SHP77 (cell line): Measurements from ENCODE around the gene COX10.
"Not testable (repeated sequence)": the region's sequence is repeated elsewhere in the genome, so short reads cannot be mapped to it uniquely, and the experiment has no call there.

Source experiments
- DNase-seq, 2 experiments: peaks; one replicate each; lab custom pipeline; 2025; lab: John Stamatoyannopoulos, UW

COX10 gene

DNA sequence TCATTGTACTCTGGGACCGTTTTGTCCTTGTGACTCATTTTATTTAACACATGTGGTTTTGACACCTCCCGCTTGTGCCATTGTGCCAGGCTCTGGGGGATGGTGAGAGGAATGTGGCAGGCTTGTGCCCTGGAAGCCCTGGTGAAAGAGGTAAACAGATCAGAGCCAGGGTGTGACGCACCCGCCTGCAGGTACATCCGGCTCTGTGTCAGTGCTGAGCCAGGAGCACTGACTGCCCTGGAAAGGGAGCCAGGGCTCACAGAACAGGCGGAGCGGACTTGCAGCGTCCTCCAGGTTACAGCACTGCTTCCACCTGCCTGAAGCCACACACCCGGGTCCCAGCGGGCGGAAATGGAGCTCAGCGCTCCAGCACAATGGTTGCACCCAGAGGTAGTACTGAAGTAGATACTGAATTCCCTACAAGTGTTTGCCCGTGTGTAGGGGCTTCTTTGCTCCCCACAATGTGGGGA, 136.7 kb downstream of the COX10 start:
- no peak for DNase-seq

DNA sequence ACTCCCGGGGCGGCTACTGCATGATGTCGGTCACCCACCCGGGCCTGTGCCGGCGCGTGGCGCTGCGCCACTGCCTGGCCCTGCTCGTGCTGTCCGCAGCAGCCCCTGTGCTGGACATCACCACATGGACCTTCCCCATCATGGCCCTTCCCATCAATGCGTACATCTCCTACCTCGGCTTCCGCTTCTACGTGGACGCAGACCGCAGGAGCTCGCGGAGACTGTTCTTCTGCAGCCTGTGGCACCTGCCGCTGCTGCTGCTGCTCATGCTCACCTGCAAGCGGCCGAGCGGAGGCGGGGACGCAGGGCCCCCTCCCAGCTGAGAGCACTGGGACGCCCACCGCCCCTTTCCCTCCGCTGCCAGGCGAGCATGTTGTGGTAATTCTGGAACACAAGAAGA, 137.6 kb downstream of the COX10 start:
- no peak for DNase-seq

DNA sequence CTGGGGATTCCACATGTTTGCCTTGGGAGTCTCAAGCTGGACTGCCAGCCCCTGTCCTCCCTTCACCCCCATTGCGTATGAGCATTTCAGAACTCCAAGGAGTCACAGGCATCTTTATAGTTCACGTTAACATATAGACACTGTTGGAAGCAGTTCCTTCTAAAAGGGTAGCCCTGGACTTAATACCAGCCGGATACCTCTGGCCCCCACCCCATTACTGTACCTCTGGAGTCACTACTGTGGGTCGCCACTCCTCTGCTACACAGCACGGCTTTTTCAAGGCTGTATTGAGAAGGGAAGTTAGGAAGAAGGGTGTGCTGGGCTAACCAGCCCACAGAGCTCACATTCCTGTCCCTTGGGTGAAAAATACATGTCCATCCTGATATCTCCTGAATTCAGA, 138.5 kb downstream of the COX10 start:
- no peak for DNase-seq

GRCh38 chr17:14209215-14209614, 139.9 kb downstream of the COX10 start:
- no peak for DNase-seq

DNA sequence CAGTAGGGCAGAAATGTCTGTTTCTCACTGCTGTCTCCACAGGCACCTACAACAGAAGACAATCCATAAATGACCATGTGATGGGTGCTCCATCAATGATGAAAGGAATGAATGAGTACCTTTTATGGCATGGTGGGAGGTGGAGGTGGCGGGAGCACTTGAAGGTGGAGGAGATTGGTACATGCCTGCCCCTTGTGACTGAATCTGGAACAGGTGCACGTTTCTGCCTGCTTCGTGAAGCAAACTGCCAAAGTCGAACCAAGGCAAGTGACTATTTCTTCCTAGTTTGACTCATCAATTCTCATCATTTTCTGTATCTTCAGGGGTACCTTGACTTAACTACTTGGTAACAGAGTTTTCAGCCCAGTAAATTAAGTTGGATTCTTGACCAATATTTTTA, 141.9 kb downstream of the COX10 start:
- no peak for DNase-seq

DNA sequence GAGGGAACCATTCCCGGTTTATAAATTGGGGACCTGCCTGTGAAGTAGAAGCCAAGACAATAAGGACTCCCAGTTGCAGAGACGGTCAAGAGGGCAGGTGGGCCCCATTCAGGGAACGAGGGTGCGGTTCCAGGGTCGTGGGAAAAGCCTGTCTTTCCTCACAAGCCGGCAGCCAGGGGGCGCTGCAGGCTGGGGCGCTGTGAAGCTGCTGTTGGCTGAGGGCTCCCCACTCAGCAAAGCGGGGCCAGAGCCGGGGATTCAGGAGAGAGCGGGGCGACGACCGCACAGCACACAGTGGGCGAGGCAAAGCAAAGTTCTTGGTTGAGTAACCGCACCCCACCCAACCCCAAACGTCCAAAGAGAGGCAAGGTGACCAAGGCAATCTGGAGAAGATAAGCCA, 142.5 kb downstream of the COX10 start:
- no peak for DNase-seq

- no peak for DNase-seq
Measured at GRCh38 chr17:14212401-14212800, 143.1 kb downstream of the COX10 start.

DNA sequence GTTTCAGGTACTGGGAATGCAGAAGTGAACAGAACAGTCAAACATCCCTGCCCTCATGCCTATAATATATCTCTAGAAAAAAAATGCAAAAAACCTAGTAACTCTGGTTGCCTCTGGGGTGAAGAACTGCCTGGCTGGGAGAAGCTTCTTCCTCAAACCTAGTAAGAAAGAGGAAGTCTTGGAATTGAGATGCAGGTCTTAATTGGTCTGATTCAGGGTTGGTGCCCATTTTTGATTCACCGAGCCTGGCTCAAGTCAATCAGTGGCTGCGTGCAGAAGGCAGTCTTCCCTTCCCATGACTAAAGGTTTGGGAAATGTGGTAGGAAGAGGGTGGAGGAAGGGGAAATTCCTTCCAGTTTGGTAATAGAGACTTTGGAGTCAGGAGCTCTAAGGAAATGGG, 145.0 kb downstream of the COX10 start:
- DNase-seq = no peak

- DNase-seq = no peak
Measured at GRCh38 chr17:14222611-14223010, 153.3 kb downstream of the COX10 start.

- no peak for DNase-seq
Measured at GRCh38 chr17:14225254-14225980, 156.1 kb downstream of the COX10 start.

DNA sequence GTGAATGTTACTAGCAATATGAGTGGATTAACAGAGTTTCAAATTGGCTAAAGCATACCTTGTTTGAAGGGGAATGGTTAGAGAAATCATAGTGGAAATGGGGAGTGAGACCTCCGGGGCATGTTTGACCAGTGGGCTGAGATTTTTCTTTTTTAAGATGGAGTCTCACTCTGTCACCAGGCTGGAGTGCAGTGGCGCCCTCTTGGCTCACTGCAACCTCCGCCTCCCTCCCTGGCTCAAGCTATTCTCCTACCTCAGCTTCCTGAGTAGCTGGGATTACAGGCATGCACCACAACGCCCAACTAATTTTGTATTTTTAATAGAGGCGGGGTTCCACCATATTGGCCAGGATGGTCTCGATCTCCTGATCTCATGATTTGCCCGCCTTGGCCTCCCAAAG, 157.7 kb downstream of the COX10 start:
- no peak for DNase-seq

- no peak for DNase-seq
Measured at GRCh38 chr17:14228903-14229302, 159.6 kb downstream of the COX10 start.

DNA sequence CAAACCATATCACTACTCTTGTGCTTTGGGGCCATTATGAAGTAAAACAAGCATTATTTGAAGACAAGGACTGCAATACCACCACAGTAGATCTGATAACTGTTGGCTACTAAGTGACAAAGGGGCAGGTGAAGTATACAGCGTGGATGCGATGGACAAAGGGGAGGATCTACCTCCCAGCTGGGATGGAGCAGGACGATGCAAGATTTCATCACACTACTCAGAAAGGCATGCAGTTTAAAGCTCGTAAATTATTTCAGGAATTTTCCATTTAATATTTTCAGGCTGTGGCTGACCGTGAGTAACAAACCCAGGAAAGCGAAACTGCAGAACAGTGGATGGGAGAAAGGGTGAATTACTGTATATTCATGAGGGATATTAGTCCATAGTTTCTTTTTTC, 161.9 kb downstream of the COX10 start:
- not testable (repeated sequence) for DNase-seq

- not testable (repeated sequence) for DNase-seq
Measured at GRCh38 chr17:14235047-14235446, 165.7 kb downstream of the COX10 start.

GRCh38 chr17:14236032-14236431, 166.7 kb downstream of the COX10 start:
- not testable (repeated sequence) for DNase-seq

GRCh38 chr17:14236762-14237161, 167.5 kb downstream of the COX10 start, which contains the start of gene CDRT15:
TSS of gene CDRT15 (minus strand) at chr17:14236862. CDS start at chr17:14236833, 29 bp downstream.
- not testable (repeated sequence) for DNase-seq

GRCh38 chr17:14239271-14239670, 170.0 kb downstream of the COX10 start:
- not testable (repeated sequence) for DNase-seq

DNA sequence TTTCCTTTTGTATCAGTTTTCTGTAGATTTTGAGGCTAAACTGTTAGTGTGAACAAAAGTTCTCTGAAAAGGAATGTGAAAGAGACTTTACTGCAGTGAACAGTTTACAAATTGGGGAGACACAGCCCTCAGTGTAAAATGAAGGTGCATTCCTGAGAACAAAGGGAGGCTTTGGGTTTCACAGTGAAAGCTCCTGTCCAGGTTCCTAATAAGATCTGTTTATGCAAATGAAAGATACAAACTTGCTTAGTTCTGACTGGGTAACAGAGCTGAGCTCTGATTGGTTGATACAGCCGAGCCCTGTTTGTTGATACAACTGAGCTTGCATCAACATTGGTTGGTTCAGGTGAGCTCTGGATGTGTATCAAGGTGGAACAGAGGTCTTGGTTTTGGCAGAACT, 175.7 kb downstream of the COX10 start:
- DNase-seq = no peak

DNA sequence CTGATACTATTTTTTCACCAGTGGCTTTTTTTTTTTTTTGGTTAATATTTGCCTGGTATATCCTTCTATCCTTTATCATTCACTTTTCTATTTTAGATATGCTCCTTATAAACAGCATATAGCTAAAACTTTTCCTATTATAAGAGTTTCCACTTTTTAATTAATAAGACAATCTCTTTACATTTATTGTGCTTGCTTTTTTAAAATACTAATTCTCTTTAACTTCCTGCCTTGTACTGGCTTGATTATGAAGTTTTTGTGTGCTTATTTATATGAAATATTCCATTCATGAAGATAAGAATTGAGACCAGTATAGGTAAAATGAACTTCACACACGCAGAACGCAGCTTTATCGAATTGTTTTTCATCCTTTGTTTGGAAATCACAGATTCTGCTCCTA, 176.3 kb downstream of the COX10 start:
- DNase-seq = no peak
